HG02642 (cell line): ENCODE results near the gene CHI3L1.

Experiments used
- ATAC-seq: cut with Tn5 transposase; IDR thresholded peaks from one replicate; pipeline ENCODE4 v1.9.1; 2021; ENCODE audit warnings: mild to moderate bottlenecking; ENCODE audit not compliant: unreplicated experiment, poor library complexity

Gene CHI3L1

GRCh38 chr1:203153051-203153988 lies 33.2 kb downstream of the CHI3L1 start:
- ATAC-seq, result no peak

GRCh38 chr1:203152158-203153034 lies 34.1 kb downstream of the CHI3L1 start:
- no peak for ATAC-seq

DNA sequence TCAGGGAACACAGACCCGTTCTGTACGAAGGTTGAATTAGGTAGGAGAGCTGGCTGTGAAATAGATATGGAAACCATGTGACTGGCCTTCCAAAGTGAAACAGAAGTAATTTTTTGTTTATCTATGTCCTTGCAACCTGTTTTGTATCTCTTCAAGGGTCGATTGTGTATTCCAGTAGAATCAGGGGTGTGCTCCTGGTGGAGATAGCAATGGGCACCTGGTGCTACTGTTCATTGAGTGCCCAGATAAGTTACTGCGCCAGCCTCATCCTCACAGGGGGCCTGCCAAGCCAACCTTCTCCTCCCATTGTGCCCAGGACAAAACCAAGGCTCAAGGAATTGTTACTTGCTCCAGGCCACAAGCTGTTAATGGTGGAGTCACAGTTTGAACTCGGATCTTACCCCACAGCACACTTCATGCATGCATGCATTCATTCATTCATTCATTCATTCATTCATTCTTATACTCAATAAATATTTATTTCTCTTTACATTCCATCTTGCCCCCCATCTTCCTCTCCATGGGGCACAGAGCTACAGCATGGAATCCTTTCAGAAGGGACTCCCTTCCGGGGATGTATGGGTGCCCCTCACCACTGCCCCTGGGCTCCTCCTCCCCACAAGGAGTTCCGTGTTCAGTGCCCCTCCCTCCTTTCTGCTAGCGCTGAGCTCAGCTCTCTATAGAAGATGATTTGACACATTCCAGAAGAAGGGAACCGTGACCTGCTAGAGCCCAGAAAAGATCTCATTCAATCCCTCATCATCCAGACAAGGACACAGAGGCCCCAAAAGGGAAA lies 34.9 kb downstream of the CHI3L1 start:
- ATAC-seq, result no peak

GRCh38 chr1:203150511-203151297 lies 35.8 kb downstream of the CHI3L1 start:
- ATAC-seq, result no peak

GRCh38 chr1:203149188-203149840 lies 37.2 kb downstream of the CHI3L1 start:
- no peak for ATAC-seq

DNA sequence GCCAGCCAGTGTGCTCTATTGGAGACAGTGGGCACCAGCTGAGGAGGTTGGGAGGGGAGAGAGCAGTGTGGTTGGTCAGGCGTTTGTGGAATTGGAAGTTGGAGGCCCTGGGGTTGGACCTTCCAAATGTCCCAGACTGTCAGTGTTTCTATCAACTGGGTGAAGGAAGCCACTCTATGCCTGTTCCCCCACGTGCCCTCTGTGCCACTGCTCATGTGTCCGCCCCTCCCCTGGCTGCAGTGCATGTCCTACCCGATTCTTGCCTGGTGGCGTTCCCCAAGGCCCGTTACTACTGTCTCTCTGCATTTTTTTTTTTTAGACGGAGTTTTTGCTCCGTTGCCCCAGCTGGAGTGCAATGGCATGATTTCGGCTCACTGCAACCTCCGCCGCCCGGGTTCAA lies 37.9 kb downstream of the CHI3L1 start:
- no peak for ATAC-seq

DNA sequence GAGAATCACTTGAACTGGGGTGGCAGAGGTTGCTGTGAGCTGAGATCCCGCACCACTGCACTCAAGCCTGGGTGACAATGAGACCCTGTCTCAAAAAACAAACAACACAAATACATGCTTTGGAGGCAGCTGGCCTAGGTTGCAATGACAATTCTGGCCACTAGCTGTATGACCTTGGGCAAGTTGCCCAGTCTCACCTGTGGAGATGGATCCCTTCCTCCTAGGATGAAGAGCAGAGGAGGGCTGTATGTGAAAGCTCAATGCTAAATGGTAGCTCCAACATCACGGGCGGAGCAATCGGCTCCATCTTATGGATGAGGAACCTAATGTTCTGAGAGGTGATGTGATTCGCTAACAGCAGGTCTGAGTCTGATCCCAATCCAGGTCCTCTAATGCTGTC lies 38.4 kb downstream of the CHI3L1 start:
- no peak for ATAC-seq

GRCh38 chr1:203147376-203147775 lies 39.1 kb downstream of the CHI3L1 start:
- no peak for ATAC-seq

- ATAC-seq, result no peak
Observed at GRCh38 chr1:203146537-203146936, 40.0 kb downstream of the CHI3L1 start.

GRCh38 chr1:203146042-203146369 lies 40.5 kb downstream of the CHI3L1 start:
- no peak for ATAC-seq

- ATAC-seq, result no peak
Observed at GRCh38 chr1:203145321-203146041, 41.0 kb downstream of the CHI3L1 start.

DNA sequence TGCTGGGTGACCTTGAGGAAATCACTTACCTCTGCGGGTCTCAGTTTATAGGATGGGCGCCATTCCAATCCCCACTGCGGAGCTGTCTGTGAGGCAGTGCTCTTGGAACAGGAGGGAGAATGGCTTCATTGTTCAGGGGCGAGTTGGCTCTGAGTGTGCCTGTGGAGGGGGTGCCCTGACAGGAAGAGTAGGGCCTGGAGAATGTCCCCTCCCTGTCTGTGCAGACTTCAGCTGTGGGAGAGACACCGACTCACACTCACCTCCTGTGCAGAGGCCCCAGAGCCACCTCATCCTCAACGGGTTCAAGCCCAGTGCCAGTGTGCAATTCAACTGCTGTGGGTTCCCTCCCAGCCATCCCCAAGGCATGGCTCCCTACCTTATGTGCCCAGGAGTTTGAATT lies 41.8 kb downstream of the CHI3L1 start:
- no peak for ATAC-seq

GRCh38 chr1:203143641-203144040 lies 42.9 kb downstream of the CHI3L1 start:
- ATAC-seq, result no peak

DNA sequence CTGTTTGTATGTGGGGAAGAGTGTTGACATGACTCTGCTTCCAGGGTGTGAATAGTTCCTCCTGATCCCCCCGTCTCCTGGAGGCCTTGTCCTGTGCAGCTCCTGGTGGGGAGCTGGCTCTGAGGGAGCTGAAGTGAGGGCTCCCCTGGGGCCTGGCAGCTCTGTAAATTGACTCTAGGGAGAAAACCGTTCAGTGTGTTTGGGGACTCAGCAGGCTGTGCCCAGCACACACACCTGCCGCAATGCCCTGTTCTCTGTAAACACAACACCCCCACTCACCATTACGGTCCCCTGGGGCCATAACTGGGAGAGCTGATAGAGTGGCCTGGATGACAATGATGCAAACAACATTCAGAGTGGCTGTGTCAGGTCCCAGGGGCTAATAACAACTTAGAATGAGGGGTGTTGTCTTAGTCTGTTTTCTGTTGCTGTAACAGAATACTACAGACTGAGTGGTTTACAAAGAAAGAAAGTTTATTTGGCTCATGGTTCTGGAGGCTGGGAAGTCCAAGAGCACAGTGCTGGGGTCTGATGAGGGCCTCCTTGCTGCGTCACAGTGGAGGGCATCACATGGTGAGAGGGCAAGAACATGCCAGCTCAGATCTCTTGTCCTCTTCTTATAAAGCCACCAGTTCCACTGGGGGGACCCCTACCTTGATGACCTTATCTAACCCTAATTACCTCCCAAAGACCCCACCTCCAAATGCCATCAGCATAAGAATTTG lies 43.7 kb downstream of the CHI3L1 start:
- no peak for ATAC-seq

DNA sequence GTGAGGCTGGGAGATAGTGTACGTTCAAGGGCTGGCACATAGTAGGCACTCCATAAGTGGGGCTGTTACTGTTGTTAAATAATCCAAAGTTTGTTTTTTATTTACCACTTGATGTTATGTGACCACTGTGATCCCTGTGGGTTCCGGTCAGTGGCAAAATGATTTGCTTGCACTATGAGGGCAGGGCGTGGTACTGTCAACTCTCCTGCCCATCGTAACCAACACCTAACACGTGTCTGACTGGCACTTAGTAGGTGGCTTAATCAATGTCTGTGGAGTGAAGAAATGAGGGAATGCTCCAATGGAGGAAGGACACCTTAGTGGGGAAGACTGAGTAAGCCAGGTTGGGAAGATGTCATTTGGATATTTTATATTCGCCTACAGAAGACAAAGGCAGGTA lies 44.4 kb downstream of the CHI3L1 start:
- no peak for ATAC-seq

DNA sequence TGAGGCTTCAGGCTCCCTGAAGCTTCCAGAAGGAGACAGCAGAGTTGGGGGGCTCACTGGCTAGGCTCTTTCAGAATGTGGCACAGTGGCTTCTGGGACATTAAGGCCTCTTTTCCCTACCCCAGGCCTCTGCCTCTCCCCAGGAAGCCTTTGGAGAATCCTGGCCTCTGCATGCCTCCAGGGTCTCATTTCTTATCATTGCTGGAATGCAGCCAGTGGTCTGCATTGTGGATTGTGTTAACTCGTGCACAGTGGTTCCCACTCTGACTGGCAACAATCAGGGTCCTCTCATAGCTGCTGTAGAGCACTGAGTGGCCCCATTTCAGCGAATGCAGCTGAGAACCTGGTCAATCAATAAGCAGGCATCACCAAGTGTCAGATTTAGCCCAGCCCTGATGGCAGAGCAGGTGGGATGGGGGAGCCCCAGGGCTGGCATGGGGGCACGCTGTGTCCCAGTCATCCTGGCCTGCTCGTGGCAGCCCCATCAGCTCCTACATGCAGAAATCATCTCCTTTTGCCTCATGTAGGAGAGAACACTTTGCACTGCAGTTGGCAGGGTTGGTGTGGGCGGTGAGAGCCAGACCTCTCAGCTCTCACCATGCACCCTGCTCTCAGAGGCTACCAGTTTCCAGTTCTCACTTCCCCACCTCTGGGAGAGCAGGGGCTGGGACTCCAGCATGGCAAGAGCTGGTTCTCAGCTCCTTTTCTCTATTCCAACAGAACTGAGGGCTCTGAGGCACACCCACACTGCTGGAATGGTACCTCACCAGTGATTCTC lies 45.6 kb downstream of the CHI3L1 start:
- ATAC-seq, result no peak

DNA sequence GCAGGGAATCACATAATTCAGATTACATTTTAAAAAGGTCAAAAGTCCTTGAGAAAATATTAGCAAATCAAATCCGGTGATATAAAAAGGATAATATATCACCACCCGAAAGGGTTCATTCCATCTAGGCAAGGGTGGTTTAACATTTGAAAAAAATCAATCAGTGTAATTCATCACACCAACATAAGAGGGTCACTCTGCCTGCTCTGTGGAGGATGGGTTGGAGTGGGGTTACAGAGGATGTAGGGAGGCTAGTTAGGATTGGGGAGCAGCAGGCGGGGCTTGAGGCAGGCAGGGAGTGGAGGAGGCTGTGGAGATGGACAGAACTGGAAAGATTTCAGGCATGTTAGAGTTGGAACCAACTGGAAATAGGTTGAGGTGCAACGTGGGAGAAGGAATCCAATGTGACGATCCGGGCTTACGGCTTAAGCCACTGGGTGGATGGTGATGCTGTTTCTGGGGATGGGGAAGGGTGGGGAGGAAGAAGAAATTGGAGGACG lies 46.5 kb downstream of the CHI3L1 start:
- ATAC-seq, result no peak
